SK-N-SH (cell line): ENCODE measurements around the gene ADAMTSL5.

ENCODE experiments used
- CHD2 ChIP-seq: fragments of 150-350 bp; IDR thresholded peaks from 2 replicates; pipeline ENCODE4 v1.6.1; 2018; ENCODE audit warnings: low read length; ENCODE audit not compliant: partially characterized antibody
- CTCF ChIP-seq: fragments of 200-600 bp; sonication (generic); IDR thresholded peaks from 2 replicates; pipeline ENCODE4 v1.6.1; 2017; ENCODE audit warnings: antibody characterized with exemption, mild to moderate bottlenecking, moderate library complexity
- EZH2phosphoT487 ChIP-seq: fragments of 200-600 bp; sonication (generic); IDR thresholded peaks from 2 replicates; pipeline ENCODE4 v1.6.1; 2017; ENCODE audit warnings: low read depth, mixed run types, mild to moderate bottlenecking, antibody characterized with exemption, moderate library complexity, borderline replicate concordance
- FOXJ3 ChIP-seq: sonication (generic); formaldehyde crosslinking; IDR thresholded peaks from 2 replicates; pipeline ENCODE4 v1.5.1; 2020; ENCODE audit warnings: mild to moderate bottlenecking, missing genetic modification reagents
- FOXM1 ChIP-seq: IDR thresholded peaks from 2 replicates; pipeline ENCODE4 v1.4.0; 2012; ENCODE audit warnings: low read depth, mild to moderate bottlenecking
- POLR2AphosphoS5 ChIP-seq: IDR thresholded peaks from 2 replicates; pipeline ENCODE4 v1.6.1; 2012; ENCODE audit warnings: low read depth, low read length
- RAD21 ChIP-seq: IDR thresholded peaks from 2 replicates; pipeline ENCODE4 v1.6.1; 2012; ENCODE audit warnings: mild to moderate bottlenecking, low read length
- RCOR1 ChIP-seq: fragments of 150-350 bp; IDR thresholded peaks from 2 replicates; pipeline ENCODE4 v1.6.1; 2017; ENCODE audit warnings: antibody characterized with exemption, low read length
- REST ChIP-seq: IDR thresholded peaks from 2 replicates; pipeline ENCODE4 v1.6.1; 2012; ENCODE audit warnings: mild to moderate bottlenecking, low read depth, low read length, moderate library complexity
- SIN3A ChIP-seq: IDR thresholded peaks from 2 replicates; pipeline ENCODE4 v1.6.1; 2012; ENCODE audit warnings: low read depth, mild to moderate bottlenecking, low read length, moderate library complexity, borderline replicate concordance
- USF1 ChIP-seq: IDR thresholded peaks from 2 replicates; pipeline ENCODE4 v1.4.0; 2012; ENCODE audit warnings: low read depth, borderline replicate concordance
- USF2 ChIP-seq: fragments of 150-350 bp; IDR thresholded peaks from 2 replicates; pipeline ENCODE4 v1.6.1; 2017; ENCODE audit warnings: antibody characterized with exemption, low read length, low read depth, borderline replicate concordance

GRCh38 chr19:1492474-1493006, 20.3 kb downstream of the ADAMTSL5 start:
- TF ChIP-seq REST (no peak), EZH2phosphoT487 (no peak), CTCF (no peak), POLR2AphosphoS5 (no peak), CHD2 (no peak), FOXM1 (no peak), USF1 (no peak), SIN3A (no peak), RCOR1 (no peak), USF2 (no peak), FOXJ3 (no peak), RAD21 (no peak)
